Heart left ventricle (tissue), 13 donors: ENCODE results near the gene C4orf46.

ENCODE experiments used
- CTCF ChIP-seq, 12 donors: fragments of 200-600 bp; sonication (generic) in 4 of 12; IDR thresholded peaks; one replicate each; pipeline versions ENCODE4 v1.5.0 to v1.8.0; 2018 to 2022; ENCODE audit warnings: antibody characterized with exemption in 12 of 12, mild to moderate bottlenecking in 5 of 12
- POLR2A ChIP-seq, 2 donors: fragments of 450-650 bp; IDR thresholded peaks; one replicate each; pipeline ENCODE4 v1.6.1; 2017; ENCODE audit warnings: antibody characterized with exemption in 2 of 2, mild to moderate bottlenecking in 2 of 2, moderate library complexity in 2 of 2
- donor health status: ischemic (EF 13 %, LVEDD 7.1; RV severe dilation, severe dysfunction).
- donor health status: DM: no; HTN: yes; CAD: no.
- donor health status: DM: no; HTN: no; CAD: no.
- donor health status: ischemic (EF 25% LVEDD 6.9; RV normal size, moderate dysfunction).
- donor health status: ischemic (EF 25% LVEDD 5.7; RV mildly dilated, moderate dysfunction).
- donor health status: ischemic (EF 35%, LVEDD 5.7; RV mildly dilated, moderate dysfunction).
- donor health status: nonischemic (EF 11% LVEDD 7.7; RV severe dilation, severe dysfunction).
- donor health status: DM: yes; HTN: yes; CAD: no.
- donor health status: PGD.
- donor health status: ischemic (EF 29% LVEDD 5.4; RV normal size, mild dysfunction).
- donor health status: nonischemic (EF 23%, LVEDD 6.1; RV moderate dilation, normal function).

- TF ChIP-seq POLR2A (IDR thresholded peaks at IDR 0.05) (no peak), CTCF (IDR thresholded peaks at IDR 0.05) (no peak)
Observed at GRCh38 chr4:158682066-158682465, 10.4 kb upstream of the C4orf46 start.
